Prostate gland (tissue), 2 donors: Measurements from ENCODE around the gene BAMBI.

ENCODE experiments used
- POLR2A ChIP-seq: fragments of 450-650 bp; IDR thresholded peaks from one replicate; pipeline ENCODE4 v1.6.1; 2016; ENCODE audit warnings: antibody characterized with exemption, mild to moderate bottlenecking
- POLR2AphosphoS5 ChIP-seq: sonication (generic); formaldehyde crosslinking; IDR thresholded peaks from one replicate; pipeline ENCODE4 v1.6.1; 2017; ENCODE audit warnings: antibody characterized with exemption
- TF ChIP-seq, protein P1 (sequence below), 4 experiments: fragments of 200-600 bp in 2 of 4; fragments of 450-650 bp in 2 of 4; sonication (generic) in 2 of 4; IDR thresholded peaks; 1 replicate in 3 of 4; 2 replicates in 1 of 4; pipeline ENCODE4 v1.5.1; 2016 to 2019; ENCODE audit warnings: antibody characterized with exemption in 4 of 4, mild to moderate bottlenecking in 2 of 4, moderate library complexity in 2 of 4

DNA sequence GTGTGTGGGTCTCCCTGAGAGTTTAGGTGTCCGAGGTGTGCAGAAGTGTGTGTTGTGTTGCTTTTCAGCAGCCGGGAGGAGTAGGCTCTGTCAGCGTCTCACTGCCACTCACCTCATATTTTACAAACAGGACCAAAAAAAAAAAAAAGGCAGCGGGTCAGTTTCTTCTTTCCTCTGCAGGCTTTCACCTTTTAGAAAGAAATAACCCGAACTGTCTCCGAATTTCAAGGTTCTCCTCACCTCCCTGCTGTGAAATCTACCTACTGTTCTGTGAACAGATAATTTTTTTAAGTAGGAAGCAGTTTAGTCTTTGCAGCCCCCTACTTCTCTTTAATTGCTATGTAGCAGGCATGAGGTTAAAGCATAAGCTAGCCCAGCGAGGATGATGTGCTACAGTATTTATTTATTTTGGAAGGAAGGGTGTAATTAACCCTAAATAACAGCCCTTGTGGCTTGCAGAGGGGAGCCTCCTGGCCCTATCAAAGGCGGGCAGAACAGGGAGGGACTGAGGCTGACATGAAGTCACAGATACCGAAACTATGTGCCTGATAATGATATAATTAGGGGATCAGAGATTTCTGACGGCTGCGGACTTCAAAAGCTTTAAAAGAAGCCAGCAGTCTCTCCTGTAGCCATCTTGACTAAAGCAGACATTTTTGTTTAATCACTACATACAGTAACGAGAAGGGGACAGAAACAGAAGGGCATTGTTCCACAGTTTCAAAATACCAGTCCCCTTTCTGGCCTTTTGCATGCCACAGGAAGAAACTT lies 1.6 kb downstream of the BAMBI start:
- TF ChIP-seq POLR2AphosphoS5 (no peak), POLR2A (no peak)
- TF ChIP-seq, protein P1, sequence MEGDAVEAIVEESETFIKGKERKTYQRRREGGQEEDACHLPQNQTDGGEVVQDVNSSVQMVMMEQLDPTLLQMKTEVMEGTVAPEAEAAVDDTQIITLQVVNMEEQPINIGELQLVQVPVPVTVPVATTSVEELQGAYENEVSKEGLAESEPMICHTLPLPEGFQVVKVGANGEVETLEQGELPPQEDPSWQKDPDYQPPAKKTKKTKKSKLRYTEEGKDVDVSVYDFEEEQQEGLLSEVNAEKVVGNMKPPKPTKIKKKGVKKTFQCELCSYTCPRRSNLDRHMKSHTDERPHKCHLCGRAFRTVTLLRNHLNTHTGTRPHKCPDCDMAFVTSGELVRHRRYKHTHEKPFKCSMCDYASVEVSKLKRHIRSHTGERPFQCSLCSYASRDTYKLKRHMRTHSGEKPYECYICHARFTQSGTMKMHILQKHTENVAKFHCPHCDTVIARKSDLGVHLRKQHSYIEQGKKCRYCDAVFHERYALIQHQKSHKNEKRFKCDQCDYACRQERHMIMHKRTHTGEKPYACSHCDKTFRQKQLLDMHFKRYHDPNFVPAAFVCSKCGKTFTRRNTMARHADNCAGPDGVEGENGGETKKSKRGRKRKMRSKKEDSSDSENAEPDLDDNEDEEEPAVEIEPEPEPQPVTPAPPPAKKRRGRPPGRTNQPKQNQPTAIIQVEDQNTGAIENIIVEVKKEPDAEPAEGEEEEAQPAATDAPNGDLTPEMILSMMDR (IDR thresholded peaks at IDR 0.05) = no peak
